Mammary epithelial cell (primary cell): ENCODE data around the gene TCF3.

ENCODE experiments used
- CTCF ChIP-seq, 2 donors: IDR thresholded peaks in 1 of 2; conservative IDR thresholded peaks in 1 of 2; 2 replicates each; pipeline ENCODE4 v1.5.1; 2011 to 2012; ENCODE audit warnings: inconsistent platforms in 2 of 2, low read length in 2 of 2, mild to moderate bottlenecking in 2 of 2, control low read depth in 1 of 2, low read depth in 1 of 2; ENCODE audit not compliant: insufficient read depth in 1 of 2; ENCODE audit errors: extremely low read depth in 1 of 2
- EZH2 ChIP-seq: IDR thresholded peaks from 2 replicates; pipeline ENCODE4 v1.6.1; 2012; ENCODE audit warnings: low read length, inconsistent platforms, borderline replicate concordance

DNA sequence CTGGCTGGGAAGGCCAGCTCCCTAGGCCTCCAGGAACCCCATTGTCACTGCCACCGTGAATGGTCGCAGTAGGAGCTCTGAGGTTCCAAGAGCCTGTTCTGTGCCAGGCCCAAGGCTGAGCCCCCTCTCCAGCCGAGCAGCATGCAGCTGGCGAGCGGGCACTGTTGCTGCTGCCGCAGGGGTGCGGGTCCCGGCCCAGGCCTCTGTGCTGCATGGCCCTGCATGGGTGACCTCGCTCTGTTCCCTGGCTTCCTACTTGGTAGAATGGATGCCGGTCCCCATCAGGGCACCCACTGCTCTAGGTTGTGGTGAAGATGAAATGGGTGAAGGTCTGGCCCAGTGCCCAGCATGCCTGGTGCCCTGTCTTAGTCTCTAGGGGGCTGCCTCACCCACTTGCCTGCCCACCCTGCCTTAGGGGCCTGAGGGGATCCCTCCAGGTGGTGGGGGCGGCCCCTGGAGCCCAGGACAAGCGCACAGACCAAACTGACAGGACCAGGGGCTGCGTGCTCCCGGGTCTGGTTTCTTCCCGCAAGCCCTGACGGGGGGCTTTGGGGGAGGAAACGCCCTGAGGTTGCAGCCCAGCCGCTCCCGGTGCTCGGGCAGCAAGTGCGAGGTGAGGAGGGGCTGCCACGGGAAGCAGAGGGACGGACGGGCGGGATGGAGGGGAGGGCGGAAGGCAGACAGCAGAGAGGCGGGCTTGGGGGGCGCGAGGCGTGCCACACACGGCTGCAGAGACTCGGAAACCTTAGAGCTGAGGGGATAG lies 38.4 kb downstream of the TCF3 start:
- TF ChIP-seq CTCF (conservative IDR thresholded peaks at IDR 0.05 in 1 of 2, IDR thresholded peaks at IDR 0.05 in 1 of 2; ENCODE audit: extremely low read depth in 1 of 2, insufficient read depth in 1 of 2, low read depth in 1 of 2, low read length in 2 of 2) = no peak
- TF ChIP-seq EZH2 = no peak
